Activated CD8-positive, alpha-beta T cell treated with anti-CD3 and anti-CD28 coated beads for 36 hours (primary cell): Measurements from ENCODE around the gene CLDN5. TPM values are rescaled to one million over a fixed set of nuclear protein-coding genes. Genes with fewer than 3 reads are reported as not detected.

ENCODE experiments used
- ATAC-seq: fragments of 200-7000 bp; cut with Tn5 transposase; one replicate; pipeline ENCODE4 v1.10.0; 2021; ENCODE audit warnings: mild to moderate bottlenecking, moderate library complexity
- CTCF ChIA-PET: fragments of 350-600 bp; sonication (Branson Sonifier 250); formaldehyde crosslinking; loops from one replicate; lab custom pipeline; 2021; ENCODE audit warnings: antibody characterized with exemption; lab: Charles Lee
- POLR2A ChIA-PET: fragments of 350-600 bp; sonication (Branson Sonifier 250); formaldehyde crosslinking; loops from one replicate; lab custom pipeline; 2021; ENCODE audit warnings: antibody characterized with exemption; lab: Charles Lee
- DNase-seq: peaks from one replicate; pipeline ENCODE4 v3.0.0-alpha.2; 2020
- H3K27ac Mint-ChIP-seq: one replicate; pipeline ENCODE4 v1.8.0; 2021; ENCODE audit warnings: mild to moderate bottlenecking, mixed read lengths
- H3K27me3 Mint-ChIP-seq: one replicate; pipeline ENCODE4 v1.8.0; 2021; ENCODE audit warnings: mixed read lengths
- H3K36me3 Mint-ChIP-seq: one replicate; pipeline ENCODE4 v1.8.0; 2021; ENCODE audit warnings: low read depth, mixed read lengths
- H3K4me1 Mint-ChIP-seq: one replicate; pipeline ENCODE4 v1.8.0; 2021; ENCODE audit warnings: low read depth, mixed read lengths
- H3K4me3 Mint-ChIP-seq: one replicate; pipeline ENCODE4 v1.8.0; 2021; ENCODE audit warnings: mild to moderate bottlenecking, moderate library complexity, mixed read lengths
- H3K9me3 Mint-ChIP-seq: one replicate; pipeline ENCODE4 v1.8.0; 2021; ENCODE audit warnings: mixed read lengths
- CTCF ChIP-seq: fragments of 200-600 bp; IDR thresholded peaks from one replicate; pipeline ENCODE4 v1.8.0; 2022; ENCODE audit warnings: antibody characterized with exemption, mild to moderate bottlenecking
- intact Hi-C: fragments of 100-400 bp; cut with micrococcal nuclease; formaldehyde crosslinking; loops from one replicate; pipeline ENCODE4 v1.10.0; 2022
- total RNA-seq, 2 experiments: library from RNA; stranded (reverse); gene quantifications; one replicate each; pipeline ENCODE4 v1.2.3, GENCODE V29; 2021

Gene CLDN5
- total RNA-seq, 2 experiments from 2014 or later: not detected

- Mint-ChIP-seq H3K4me1 (no peaks in the 10 kb centered on the region), H3K36me3 (no peaks in the 10 kb centered on the region), H3K27me3 (no peaks in the 10 kb centered on the region), H3K27ac (no peak overlapping the region), H3K9me3 (no peaks in the 10 kb centered on the region), H3K4me3 (no peak overlapping the region)
- no peak for DNase-seq
- ChIA-PET CTCF (interaction anchor here (1.6 kb wide), 1 partner anchor 10 kb away, joined by 3 read pairs; no protein-coding TSS in a partner anchor), POLR2A (no interaction called here)
- ATAC-seq: no peak
- intact Hi-C loops: no loop called here
- no peak for TF ChIP-seq CTCF
Measured at GRCh38 chr22:19543970-19544708, 19.9 kb upstream of the CLDN5 start.

- Mint-ChIP-seq H3K36me3 (no peaks in the 10 kb centered on the region), H3K4me3 (no peak overlapping the region), H3K27ac (no peak overlapping the region), H3K9me3 (no peaks in the 10 kb centered on the region), H3K4me1 (no peaks in the 10 kb centered on the region), H3K27me3 (no peaks in the 10 kb centered on the region)
- intact Hi-C loops: no loop called here
- CTCF ChIA-PET: interaction anchor here (0.8 kb wide), 1 partner anchor 56 kb away, joined by 3 read pairs; no protein-coding TSS in a partner anchor
- POLR2A ChIA-PET: no interaction called here
- DNase-seq: no peak
- no peak for ATAC-seq
- no peak for TF ChIP-seq CTCF
Measured at GRCh38 chr22:19540394-19540793, 16.2 kb upstream of the CLDN5 start.

GRCh38 chr22:19537941-19538488, 13.8 kb upstream of the CLDN5 start:
- no peaks in the 10 kb centered on the region for H3K4me1 Mint-ChIP-seq
- TF ChIP-seq CTCF: no peak
- intact Hi-C loops: no loop called here
- ATAC-seq (no peak), DNase-seq (no peak)
- no peaks in the 10 kb centered on the region for H3K36me3 Mint-ChIP-seq
- H3K27ac Mint-ChIP-seq: no peak overlapping the region
- no peaks in the 10 kb centered on the region for H3K9me3 Mint-ChIP-seq
- ChIA-PET CTCF (interaction anchor here (1.0 to 1.3 kb wide), 2 partner anchors 10 to 142 kb away, joined by 3 read pairs; no protein-coding TSS in a partner anchor), POLR2A (no interaction called here)
- no peak overlapping the region for H3K4me3 Mint-ChIP-seq
- peaks cover 2% of the 10 kb centered on the region for H3K27me3 Mint-ChIP-seq

GRCh38 chr22:19536564-19536963, 12.4 kb upstream of the CLDN5 start:
- H3K27ac Mint-ChIP-seq: no peak overlapping the region
- no peaks in the 10 kb centered on the region for H3K9me3 Mint-ChIP-seq
- no peak overlapping the region for H3K4me3 Mint-ChIP-seq
- intact Hi-C loops: no loop called here
- DNase-seq: no peak
- CTCF ChIA-PET: no interaction called here
- ATAC-seq: no peak
- H3K4me1 Mint-ChIP-seq: no peaks in the 10 kb centered on the region
- POLR2A ChIA-PET: interaction anchor here (0.7 kb wide), 1 partner anchor 19 kb away, joined by 3 read pairs; no protein-coding TSS in a partner anchor
- H3K27me3 Mint-ChIP-seq: peaks cover 2% of the 10 kb centered on the region
- no peaks in the 10 kb centered on the region for H3K36me3 Mint-ChIP-seq
- TF ChIP-seq CTCF: no peak

- Mint-ChIP-seq H3K27me3 (peaks cover 2% of the 10 kb centered on the region), H3K4me3 (no peak overlapping the region), H3K9me3 (no peaks in the 10 kb centered on the region), H3K36me3 (no peaks in the 10 kb centered on the region), H3K27ac (no peak overlapping the region), H3K4me1 (no peaks in the 10 kb centered on the region)
- CTCF ChIA-PET: interaction anchor here (1.2 kb wide), 1 partner anchor 95 kb away, joined by 3 read pairs; no protein-coding TSS in a partner anchor
- no peak for TF ChIP-seq CTCF
- intact Hi-C loops: no loop called here
- POLR2A ChIA-PET: no interaction called here
- ATAC-seq (no peak), DNase-seq (no peak)
Measured at GRCh38 chr22:19535001-19535400, 10.8 kb upstream of the CLDN5 start.
